Parathyroid adenoma (tissue), 2 donors: Measurements from ENCODE around the gene LRP1B.

ENCODE experiments used
- H2AFZ ChIP-seq: fragments of 300-600 bp; sonication (generic); one replicate; pipeline ENCODE4 v1.7.0; 2017; ENCODE audit warnings: antibody characterized with exemption, mild to moderate bottlenecking
- H3K27ac ChIP-seq: fragments of 300-600 bp; sonication (generic); one replicate; pipeline ENCODE4 v1.7.0; 2017
- H3K27me3 ChIP-seq: fragments of 300-600 bp; sonication (generic); one replicate; pipeline ENCODE4 v1.7.0; 2017; ENCODE audit warnings: low read length; ENCODE audit not compliant: control insufficient read depth, insufficient read depth
- H3K36me3 ChIP-seq: fragments of 300-600 bp; sonication (generic); one replicate; pipeline ENCODE4 v1.7.0; 2017; ENCODE audit warnings: low read length; ENCODE audit not compliant: control insufficient read depth, insufficient read depth
- H3K4me1 ChIP-seq: fragments of 300-600 bp; sonication (generic); one replicate; pipeline ENCODE4 v1.7.0; 2017; ENCODE audit warnings: control low read depth
- H3K4me2 ChIP-seq: fragments of 300-600 bp; sonication (generic); one replicate; pipeline ENCODE4 v1.7.0; 2017; ENCODE audit warnings: low read length
- H3K4me3 ChIP-seq: fragments of 300-600 bp; sonication (generic); one replicate; pipeline ENCODE4 v1.7.0; 2017; ENCODE audit warnings: low read depth, low read length
- H3K79me2 ChIP-seq: fragments of 300-600 bp; sonication (generic); one replicate; pipeline ENCODE4 v1.7.0; 2017; ENCODE audit warnings: control low read depth
- H3K9ac ChIP-seq: fragments of 300-600 bp; sonication (generic); one replicate; pipeline ENCODE4 v1.7.0; 2017; ENCODE audit warnings: mild to moderate bottlenecking
- H3K9me3 ChIP-seq: fragments of 300-600 bp; sonication (generic); one replicate; pipeline ENCODE4 v1.7.0; 2017; ENCODE audit warnings: low read length; ENCODE audit not compliant: control insufficient read depth
- CTCF ChIP-seq: fragments of 300-600 bp; sonication (generic); IDR thresholded peaks from one replicate; pipeline ENCODE4 v1.7.0; 2017; ENCODE audit warnings: antibody characterized with exemption, mild to moderate bottlenecking
- donor health status: primary hyperparathyroidism.

The LRP1B gene

GRCh38 chr2:141399270-141399669 lies 731.5 kb downstream of the LRP1B start:
- H3K4me3 ChIP-seq: no peak overlapping the region
- no peak overlapping the region for H3K27ac ChIP-seq
- H3K27me3 ChIP-seq: no peaks in the 10 kb centered on the region
- H3K4me2 ChIP-seq: no peak overlapping the region
- peak; percentile 27 for TF ChIP-seq CTCF
- no peaks in the 10 kb centered on the region for H3K9me3 ChIP-seq
- no peaks in the 10 kb centered on the region for H3K36me3 ChIP-seq
- no peaks in the 10 kb centered on the region for H3K4me1 ChIP-seq
- no peaks in the 10 kb centered on the region for H3K79me2 ChIP-seq
- no peak overlapping the region for H3K9ac ChIP-seq
- no peak overlapping the region for H2AFZ ChIP-seq

GRCh38 chr2:141393214-141393545 lies 737.6 kb downstream of the LRP1B start:
- Histone ChIP-seq H3K4me1 (no peaks in the 10 kb centered on the region), H3K79me2 (no peaks in the 10 kb centered on the region), H2AFZ (no peak overlapping the region), H3K27ac (no peak overlapping the region), H3K4me3 (no peak overlapping the region), H3K9me3 (no peaks in the 10 kb centered on the region), H3K9ac (no peak overlapping the region), H3K36me3 (no peaks in the 10 kb centered on the region), H3K27me3 (no peaks in the 10 kb centered on the region), H3K4me2 (no peak overlapping the region)
- TF ChIP-seq CTCF: no peak

GRCh38 chr2:141392517-141393213 lies 738.2 kb downstream of the LRP1B start:
- Histone ChIP-seq H3K27ac (no peak overlapping the region), H3K4me1 (no peaks in the 10 kb centered on the region), H2AFZ (no peak overlapping the region), H3K27me3 (no peaks in the 10 kb centered on the region), H3K9ac (no peak overlapping the region), H3K36me3 (no peaks in the 10 kb centered on the region), H3K4me3 (no peak overlapping the region), H3K4me2 (no peak overlapping the region), H3K79me2 (no peaks in the 10 kb centered on the region), H3K9me3 (no peaks in the 10 kb centered on the region)
- no peak for TF ChIP-seq CTCF

- Histone ChIP-seq H3K36me3 (no peaks in the 10 kb centered on the region), H3K4me2 (no peak overlapping the region), H3K27ac (no peak overlapping the region), H3K4me1 (peaks cover 5% of the 10 kb centered on the region), H2AFZ (no peak overlapping the region), H3K9me3 (no peaks in the 10 kb centered on the region), H3K9ac (no peak overlapping the region), H3K27me3 (no peaks in the 10 kb centered on the region), H3K79me2 (no peaks in the 10 kb centered on the region), H3K4me3 (no peak overlapping the region)
- no peak for TF ChIP-seq CTCF
Observed at GRCh38 chr2:141386168-141386567, 744.6 kb downstream of the LRP1B start.

- Histone ChIP-seq H3K27ac (no peak overlapping the region), H3K9me3 (no peaks in the 10 kb centered on the region), H3K27me3 (no peaks in the 10 kb centered on the region), H3K9ac (no peak overlapping the region), H2AFZ (no peak overlapping the region), H3K4me3 (no peak overlapping the region), H3K4me1 (peaks cover 5% of the 10 kb centered on the region), H3K4me2 (no peak overlapping the region), H3K79me2 (no peaks in the 10 kb centered on the region), H3K36me3 (no peaks in the 10 kb centered on the region)
- TF ChIP-seq CTCF: no peak
Observed at GRCh38 chr2:141384676-141385075, 746.1 kb downstream of the LRP1B start.
